Measurements from ENCODE around the gene TBKBP1.

The TBKBP1 gene
- 0.06 to 8.0 (median 3.3) reads per million in 18 experiments for total RNA-seq

DNA sequence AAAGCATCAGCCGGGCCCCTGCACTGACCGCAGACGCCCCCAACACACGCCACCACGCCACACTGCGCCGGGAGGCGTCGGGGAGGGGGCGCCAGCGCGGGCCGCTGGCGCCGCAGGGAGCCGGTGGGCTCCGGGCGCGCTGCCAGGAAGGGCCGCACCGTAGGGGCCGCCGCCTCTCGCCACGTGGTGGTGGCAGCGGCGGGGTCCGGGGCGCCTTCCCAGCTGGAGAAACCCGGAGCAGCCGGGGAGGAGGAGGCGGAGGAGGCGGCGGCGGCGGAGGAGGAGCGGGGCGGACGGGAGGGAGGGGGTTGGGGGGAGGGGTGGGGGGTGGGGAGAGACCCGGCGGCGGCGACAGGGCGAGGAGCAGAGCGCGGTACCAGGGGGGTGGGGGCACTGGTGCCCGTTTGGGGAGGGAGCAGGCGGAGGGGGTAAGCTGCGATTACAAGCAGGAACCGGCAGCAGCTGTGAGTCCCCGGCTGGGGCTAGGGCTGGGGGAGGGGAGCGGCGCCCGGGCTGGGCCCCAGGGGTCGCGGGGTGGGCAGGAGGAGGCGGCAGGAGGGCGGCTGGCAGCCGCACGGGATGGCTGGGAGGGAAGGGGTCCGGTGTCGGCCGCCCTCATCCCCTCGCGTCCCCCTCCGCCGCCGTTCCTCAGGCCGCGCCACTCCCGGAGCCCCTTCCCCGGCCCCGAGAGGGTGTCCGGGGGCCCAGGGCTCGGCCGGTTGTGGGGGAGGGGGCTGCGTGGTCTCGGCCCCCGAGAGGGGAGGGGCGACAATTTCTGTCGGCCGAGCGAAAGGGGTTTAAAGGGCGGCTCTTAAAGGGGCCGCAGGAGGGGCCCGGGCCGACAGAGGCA lies at the start of gene TBKBP1:
Gene TBKBP1, plus strand, starts transcription at position 431 of the 850 bp plus-strand sequence. CDS start 1,952 bp downstream, outside the sequence.
- peak in 1 of 2 donors; percentile 30 for DNase-seq

- peak; percentile 85 to 87 for DNase-seq
Measured at GRCh38 chr17:47644324-47644723, 49.6 kb upstream of the TBKBP1 start.

DNA sequence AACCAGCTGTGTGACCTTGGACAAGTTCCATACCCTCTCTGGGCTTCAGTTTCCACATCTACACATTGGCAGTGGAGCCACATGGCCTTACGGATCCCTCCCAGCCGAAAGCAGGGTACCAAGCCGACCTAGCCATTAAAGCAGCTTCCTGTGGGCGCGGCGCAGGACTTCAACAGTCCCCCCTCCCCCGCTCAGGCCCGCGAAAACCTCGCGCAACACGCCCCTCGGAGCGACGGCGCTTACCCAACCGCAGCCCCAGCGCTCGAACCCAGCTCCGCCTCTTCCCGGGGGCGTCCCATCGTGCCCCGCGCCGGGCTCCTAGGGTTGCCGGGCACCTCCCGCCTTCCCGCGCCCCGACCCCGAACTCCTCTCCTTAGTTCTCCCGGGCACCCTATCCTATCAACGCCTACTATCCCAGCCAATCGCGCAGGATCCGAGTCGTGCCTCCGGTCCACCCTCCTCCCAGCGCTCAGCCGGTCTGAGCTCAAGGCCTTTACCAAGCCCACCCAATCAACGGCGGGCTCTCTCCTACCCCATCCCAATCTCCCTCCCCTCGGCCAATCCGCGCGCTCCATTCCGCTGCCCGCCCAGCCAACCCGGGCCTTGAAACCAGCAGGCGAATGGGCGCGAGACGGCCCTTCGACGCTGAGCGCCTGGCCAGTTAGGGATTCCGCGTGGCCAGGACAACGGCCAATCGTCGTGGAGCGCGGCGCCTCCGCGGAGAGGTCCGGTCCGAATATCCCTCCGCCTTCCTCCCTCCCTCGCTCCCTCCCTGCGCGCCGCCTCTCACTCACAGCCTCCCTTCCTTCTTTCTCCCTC lies 44.6 kb upstream of the TBKBP1 start, which contains the start of gene KPNB1:
Gene KPNB1, plus strand, starts transcription at position 767 of the 819 bp plus-strand sequence. CDS start 326 bp downstream, outside the sequence.
- DNase-seq: peak; percentile 100

GRCh38 chr17:47649972-47650524 lies 43.9 kb upstream of the TBKBP1 start:
- DNase-seq: no peak

DNA sequence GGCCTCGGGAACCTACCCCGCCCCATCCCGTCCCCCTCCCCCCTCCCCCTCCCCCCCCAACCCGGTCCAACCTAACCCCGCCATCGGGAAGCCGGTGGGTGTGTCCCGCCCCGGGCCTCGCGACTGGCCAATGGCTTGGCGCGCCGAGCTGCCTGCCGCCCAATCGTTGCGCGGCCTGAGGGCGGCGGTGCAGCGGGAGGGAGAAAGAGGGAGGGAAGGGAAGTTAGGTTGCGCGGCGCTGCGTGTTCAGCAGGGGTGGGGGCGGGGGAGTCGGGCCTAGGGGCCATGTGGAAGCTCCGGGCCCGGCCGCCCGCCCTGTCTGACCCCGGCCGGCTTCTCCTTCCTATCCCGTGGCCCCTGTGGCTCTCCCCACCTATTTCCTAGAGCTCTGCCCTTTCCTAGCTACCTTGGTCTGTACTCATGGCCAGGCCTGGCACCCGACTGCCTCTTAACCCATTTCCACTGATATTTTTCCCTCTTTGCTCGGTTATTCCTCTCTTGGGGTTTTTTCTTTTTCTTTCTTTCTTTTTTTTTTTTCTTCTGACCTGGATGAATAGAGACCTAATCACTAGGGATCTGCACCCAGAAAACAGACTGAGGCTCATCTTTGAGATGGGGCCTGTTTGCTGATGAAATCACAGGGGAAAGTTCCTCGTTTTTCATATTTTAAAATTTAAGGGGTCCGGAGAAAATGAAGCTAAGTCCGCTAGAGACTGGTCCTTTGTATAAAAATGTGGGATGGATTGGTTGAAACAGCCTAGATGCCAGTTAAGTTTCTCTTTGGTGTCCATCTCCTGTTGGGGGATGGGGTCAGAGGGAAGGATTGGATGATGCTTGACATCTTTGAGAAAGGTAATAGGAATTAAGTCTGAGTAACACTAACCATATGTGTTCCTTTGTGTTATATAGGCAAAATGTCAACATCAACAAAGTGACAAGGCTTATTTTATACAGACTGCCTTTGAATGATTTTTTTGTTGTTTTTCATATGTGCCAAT lies 43.1 kb upstream of the TBKBP1 start:
- DNase-seq: peak; percentile 94 to 96

GRCh38 chr17:47651704-47652103 lies 42.3 kb upstream of the TBKBP1 start:
- no peak for DNase-seq

- no peak for DNase-seq
Measured at GRCh38 chr17:47652570-47652969, 41.4 kb upstream of the TBKBP1 start.

GRCh38 chr17:47653442-47653841 lies 40.5 kb upstream of the TBKBP1 start:
- DNase-seq: no peak

GRCh38 chr17:47654991-47655390 lies 39.0 kb upstream of the TBKBP1 start:
- DNase-seq: no peak

DNA sequence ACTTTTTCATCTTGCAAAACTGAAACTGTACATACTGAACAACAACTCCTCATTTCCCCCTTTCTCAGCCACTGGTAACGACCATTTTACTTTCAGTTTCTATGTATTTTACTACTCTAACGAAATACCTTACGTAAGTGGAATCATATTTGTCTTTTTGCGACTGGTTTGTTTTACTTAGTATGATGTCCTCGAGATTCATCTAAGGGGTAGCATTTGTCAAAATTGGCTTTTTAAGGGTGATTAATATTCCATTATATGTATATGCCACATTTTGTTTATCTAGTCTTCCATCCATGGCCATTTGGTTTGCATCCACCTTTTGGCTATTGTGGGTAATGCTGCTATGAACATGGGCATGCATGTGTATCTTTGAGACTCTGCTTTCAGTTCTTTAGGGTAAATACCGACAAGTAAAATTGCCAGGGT lies 33.9 kb upstream of the TBKBP1 start:
- DNase-seq: peak; percentile 20 to 61

DNA sequence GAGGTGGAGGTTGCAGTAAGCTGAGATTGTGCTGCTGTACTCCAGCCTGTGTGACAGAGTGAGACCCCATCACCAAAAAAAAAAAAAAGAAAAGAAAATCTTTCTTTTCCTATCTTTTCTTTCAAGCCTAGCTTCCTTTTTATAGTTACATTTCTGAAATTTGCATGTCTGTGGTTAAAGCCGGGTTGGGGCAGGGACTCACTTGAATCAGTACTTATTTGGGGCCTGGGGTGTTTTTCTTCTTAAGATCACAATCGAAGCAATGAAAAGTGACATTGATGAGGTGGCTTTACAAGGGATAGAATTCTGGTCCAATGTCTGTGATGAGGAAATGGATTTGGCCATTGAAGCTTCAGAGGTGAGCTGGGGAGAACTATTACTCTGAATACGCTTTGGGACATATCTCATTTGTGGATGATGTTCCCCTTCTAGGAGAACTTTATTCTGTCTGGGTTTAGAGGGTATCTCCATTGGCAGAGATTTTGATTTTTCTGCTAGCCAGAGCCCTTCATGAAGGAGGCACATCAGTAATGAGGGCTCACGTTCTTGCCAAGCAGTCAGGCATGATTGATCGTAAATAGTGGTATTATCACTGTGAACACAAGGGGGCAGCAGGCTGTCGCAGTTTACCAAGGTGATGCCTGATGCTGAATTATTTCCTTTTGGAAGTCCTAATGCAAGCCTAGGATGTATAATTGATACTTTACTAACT lies 29.9 kb upstream of the TBKBP1 start:
- peak; percentile 60 to 68 for DNase-seq

GRCh38 chr17:47664624-47664941 lies 29.4 kb upstream of the TBKBP1 start:
- DNase-seq: no peak

- peak; percentile 84 to 94 for DNase-seq
Measured at GRCh38 chr17:47665655-47666054, 28.3 kb upstream of the TBKBP1 start.

- DNase-seq: peak; percentile 84 to 90
Measured at GRCh38 chr17:47669081-47669480, 24.9 kb upstream of the TBKBP1 start.

DNA sequence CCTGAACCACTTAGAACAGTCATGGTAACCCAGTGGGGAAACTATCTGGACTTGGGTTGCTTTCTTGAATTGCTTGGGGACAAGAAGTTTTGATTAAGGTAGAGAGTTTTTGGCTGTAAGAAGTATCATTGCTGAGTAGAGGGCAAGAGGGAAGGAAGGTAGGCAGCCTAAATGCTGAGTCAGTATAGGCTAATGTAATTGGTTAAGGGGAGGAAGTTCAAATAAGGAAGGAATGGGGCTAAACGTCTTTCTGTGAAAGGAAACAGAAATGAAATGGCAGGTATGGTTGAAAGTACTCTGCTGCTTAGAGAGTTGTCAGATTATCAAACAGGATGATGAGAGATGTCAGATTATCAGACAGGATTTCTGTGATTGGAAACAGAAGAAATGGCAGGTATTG lies 23.9 kb upstream of the TBKBP1 start:
- peak; percentile 32 to 35 for DNase-seq

- DNase-seq: no peak
Measured at GRCh38 chr17:47674499-47674898, 19.5 kb upstream of the TBKBP1 start.

GRCh38 chr17:47675380-47676198 lies 18.4 kb upstream of the TBKBP1 start:
- DNase-seq: no peak

DNA sequence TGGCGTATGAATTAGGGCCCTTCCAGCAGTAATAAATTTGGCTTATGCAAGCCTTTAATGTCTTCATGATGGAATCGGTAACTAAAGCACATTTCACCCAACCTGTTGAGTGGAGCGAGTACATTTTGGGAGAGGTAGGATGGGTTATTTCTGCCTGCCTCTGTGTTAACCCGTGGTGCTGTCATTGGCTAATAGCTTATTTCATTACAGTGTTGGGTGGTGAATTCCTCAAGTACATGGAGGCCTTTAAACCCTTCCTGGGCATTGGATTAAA lies 17.8 kb upstream of the TBKBP1 start:
- no peak for DNase-seq

DNA sequence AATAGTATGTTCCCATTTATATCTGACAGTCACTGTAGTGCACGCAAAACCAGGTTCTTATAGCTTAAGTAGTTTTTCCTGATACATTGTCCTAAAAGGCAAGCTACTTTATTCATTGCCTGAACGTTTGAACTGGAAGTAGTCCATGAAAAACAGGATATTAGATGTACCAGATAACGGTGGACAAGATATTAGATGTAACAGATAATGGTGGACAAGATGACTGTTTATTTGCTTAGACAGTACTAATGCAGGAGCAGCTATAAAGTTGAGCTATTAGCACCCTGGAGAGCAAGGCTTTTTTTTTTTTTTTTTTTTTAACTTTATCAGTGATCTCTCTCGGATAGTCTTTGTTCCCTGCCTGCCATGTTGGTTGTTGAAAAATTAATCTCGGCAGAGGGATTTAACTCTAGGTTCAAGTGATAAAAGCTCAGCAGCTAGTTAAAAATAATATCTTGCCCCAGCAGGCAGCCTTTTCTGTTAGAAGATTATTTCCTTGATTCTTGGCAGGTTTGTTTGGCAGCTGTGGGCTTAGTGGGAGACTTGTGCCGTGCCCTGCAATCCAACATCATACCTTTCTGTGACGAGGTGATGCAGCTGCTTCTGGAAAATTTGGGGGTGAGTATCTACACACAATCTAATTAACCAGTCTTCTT lies 17.3 kb upstream of the TBKBP1 start:
- DNase-seq: no peak

DNA sequence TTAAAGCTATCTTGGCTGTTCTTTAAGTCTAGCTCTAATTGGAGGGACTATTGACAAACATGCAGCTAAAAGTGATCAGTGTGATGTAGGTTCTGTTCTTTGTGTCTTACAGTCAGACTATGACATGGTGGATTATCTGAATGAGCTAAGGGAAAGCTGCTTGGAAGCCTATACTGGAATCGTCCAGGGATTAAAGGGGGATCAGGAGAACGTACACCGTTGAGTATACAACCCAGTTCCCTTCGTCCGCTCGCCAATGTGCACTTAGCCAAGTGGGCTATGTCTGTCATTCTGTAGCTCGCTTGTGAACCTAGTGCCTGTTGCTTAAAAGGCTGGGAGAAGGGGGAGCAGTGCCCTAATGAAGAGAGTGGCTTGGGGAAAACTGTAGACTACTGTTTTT lies 15.8 kb upstream of the TBKBP1 start:
- DNase-seq: no peak
